HepG2 (cell line): ENCODE measurements around the gene GABRR3. TPM values are rescaled to one million over a fixed set of nuclear protein-coding genes. Genes with fewer than 3 reads are reported as not detected.
A peak's percentile ranks its signal among the peaks of the same experiment; 100 is the strongest.

Experiments used
- BORCS8-MEF2B ChIP-seq: sonication (generic); formaldehyde crosslinking; IDR thresholded peaks from 2 replicates; pipeline ENCODE4 v1.8.0; 2022; ENCODE audit warnings: mild to moderate bottlenecking, missing genetic modification reagents
- FOXM1 ChIP-seq: sonication (generic); formaldehyde crosslinking; IDR thresholded peaks from 2 replicates; pipeline ENCODE4 v1.5.0; 2020; ENCODE audit warnings: missing genetic modification reagents
- HOXA7 ChIP-seq: sonication (generic); formaldehyde crosslinking; IDR thresholded peaks from 2 replicates; pipeline ENCODE4 v1.8.1; 2022; ENCODE audit warnings: mild to moderate bottlenecking, missing genetic modification reagents, moderate library complexity
- MEF2D ChIP-seq: sonication (generic); formaldehyde crosslinking; IDR thresholded peaks from 2 replicates; pipeline ENCODE4 v1.5.1; 2020; ENCODE audit warnings: mild to moderate bottlenecking, missing genetic modification reagents
- MIXL1 ChIP-seq: IDR thresholded peaks from 2 replicates; pipeline ENCODE4 v1.6.1; 2016
- MTF2 ChIP-seq: sonication (generic); formaldehyde crosslinking; IDR thresholded peaks from 2 replicates; pipeline ENCODE4 v1.5.0; 2020; ENCODE audit warnings: missing genetic modification reagents, borderline replicate concordance
- NR2F1 ChIP-seq, 2 experiments: fragments of 450-650 bp in 1 of 2; formaldehyde crosslinking in 1 of 2; IDR thresholded peaks; 2 replicates each; pipeline versions ENCODE4 v1.5.0 to v1.6.1; 2016 to 2020; ENCODE audit warnings: mild to moderate bottlenecking in 1 of 2, missing compliant biosample characterization in 1 of 2, missing genetic modification reagents in 1 of 2, moderate library complexity in 1 of 2
- NR2F2 ChIP-seq: IDR thresholded peaks from 2 replicates; pipeline ENCODE4 v1.6.1; 2012; ENCODE audit warnings: low read depth, inconsistent platforms, borderline replicate concordance
- PHF8 ChIP-seq: sonication (generic); formaldehyde crosslinking; IDR thresholded peaks from 2 replicates; pipeline ENCODE4 v1.5.0; 2020; ENCODE audit warnings: missing genetic modification reagents
- SSRP1 ChIP-seq: IDR thresholded peaks from 2 replicates; pipeline ENCODE4 v1.6.1; 2016; ENCODE audit warnings: control low read depth
- ZNF17 ChIP-seq: sonication (generic); formaldehyde crosslinking; IDR thresholded peaks from 2 replicates; pipeline ENCODE4 v1.5.0; 2020; ENCODE audit warnings: mild to moderate bottlenecking, missing genetic modification reagents
- ZNF589 ChIP-seq: sonication (generic); formaldehyde crosslinking; conservative IDR thresholded peaks from 2 replicates; pipeline ENCODE4 v1.8.0; 2022; ENCODE audit warnings: mild to moderate bottlenecking, moderate library complexity, missing genetic modification reagents
- ZNF709 ChIP-seq: sonication (generic); formaldehyde crosslinking; IDR thresholded peaks from 2 replicates; pipeline ENCODE4 v1.5.0; 2020; ENCODE audit warnings: mild to moderate bottlenecking, missing genetic modification reagents
- ZNF749 ChIP-seq: sonication (generic); formaldehyde crosslinking; IDR thresholded peaks from 2 replicates; pipeline ENCODE4 v1.8.0; 2022; ENCODE audit warnings: mild to moderate bottlenecking, missing genetic modification reagents, moderate library complexity, borderline replicate concordance
- ZNF788 ChIP-seq: sonication (generic); formaldehyde crosslinking; IDR thresholded peaks from 2 replicates; pipeline ENCODE4 v1.5.0; 2020; ENCODE audit warnings: mild to moderate bottlenecking, missing genetic modification reagents, borderline replicate concordance
- ZNF792 ChIP-seq: IDR thresholded peaks from 2 replicates; pipeline ENCODE4 v1.6.1; 2016
- polyA plus RNA-seq, 8 experiments: library from polyadenylated mRNA; depleted of rRNA in 3 of 8; stranded (reverse) in 7 of 8; unstranded in 1 of 8; fragments of >200 nt; fragmentation: Illumina TruSeq in 4 of 8; extraction: Trizol in 4 of 8; gene quantifications; 2 replicates each; pipeline versions ENCODE4 v1.2.1 to v1.2.3, GENCODE V29; 2011 to 2016; ENCODE audit warnings: low read depth in 4 of 8, missing spikeins in 1 of 8, mixed read lengths in 1 of 8; ENCODE audit not compliant: insufficient read depth in 1 of 8
- total RNA-seq, 5 experiments: library from RNA; depleted of rRNA; stranded (reverse); fragments of >200 nt; fragmentation: Illumina TruSeq; extraction: Trizol; gene quantifications; 2 replicates each; pipeline ENCODE4 v1.2.3, GENCODE V29; 2016; ENCODE audit warnings: low read depth in 1 of 5
- TF ChIP-seq, protein P1 (sequence below): sonication (generic); formaldehyde crosslinking; IDR thresholded peaks from 2 replicates; pipeline ENCODE4 v1.4.0; 2020; ENCODE audit warnings: missing genetic modification reagents, borderline replicate concordance
- TF ChIP-seq, protein P2 (sequence below), 2 experiments: IDR thresholded peaks; 2 replicates each; pipeline ENCODE4 v1.6.1; 2011 to 2012; ENCODE audit warnings: low read length in 2 of 2, borderline replicate concordance in 1 of 2, low read depth in 1 of 2, mild to moderate bottlenecking in 1 of 2, moderate library complexity in 1 of 2
- TF ChIP-seq, protein P3 (sequence below): sonication (generic); formaldehyde crosslinking; IDR thresholded peaks from 2 replicates; pipeline ENCODE4 v1.4.0; 2020; ENCODE audit warnings: missing genetic modification reagents
- TF ChIP-seq, protein P4 (sequence below): sonication (generic); formaldehyde crosslinking; conservative IDR thresholded peaks from 2 replicates; pipeline ENCODE4 v1.5.0; 2020; ENCODE audit warnings: missing genetic modification reagents

GABRR3 gene
- total and polyA plus RNA-seq, 2 of the 13 experiments (the other 11 are each of a cell fraction or from before 2014, with no cell fraction given), result 0.42 to 0.83 TPM

DNA sequence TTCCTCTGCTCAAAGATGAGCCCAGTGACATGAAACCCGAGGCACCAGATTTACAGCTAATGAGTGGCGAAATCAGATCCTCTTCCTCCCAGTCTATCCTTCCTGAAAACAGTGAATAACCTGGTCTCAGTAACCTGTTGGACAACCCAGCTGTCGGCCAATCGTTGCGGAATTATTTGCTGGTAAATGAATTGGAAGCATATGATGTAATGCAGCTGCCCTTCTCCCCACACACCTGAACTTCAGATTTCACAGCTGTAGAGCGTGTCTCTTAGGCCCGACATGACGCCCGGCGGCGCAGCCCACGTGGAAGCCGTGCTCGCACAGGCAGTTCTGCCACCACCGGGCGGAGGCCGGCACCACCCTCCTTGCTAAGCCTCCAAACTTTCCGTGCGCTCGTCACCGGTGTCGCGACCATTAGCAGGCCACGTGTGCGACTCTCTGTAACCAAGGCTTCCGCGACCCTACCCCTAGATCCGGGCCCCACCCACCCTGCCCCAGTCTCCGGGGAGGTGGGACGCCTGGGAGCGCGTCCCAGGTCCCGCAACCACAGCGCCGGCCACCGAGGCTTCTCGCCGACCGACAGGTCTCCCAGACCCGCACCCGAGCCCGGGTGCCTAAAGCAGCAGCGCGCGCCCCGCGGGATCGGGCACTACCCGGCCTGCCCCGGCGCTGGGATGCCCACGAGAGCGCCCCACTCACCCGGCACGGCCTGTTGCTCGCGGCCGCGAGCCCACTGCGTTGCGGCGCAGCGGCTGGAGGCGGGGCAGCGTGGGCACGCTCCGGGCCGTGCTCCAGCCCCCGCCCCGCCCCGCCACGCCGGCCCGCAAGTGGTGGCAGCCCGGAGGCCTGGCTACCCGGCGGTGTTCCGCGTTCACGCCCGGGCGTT lies 63.2 kb downstream of the GABRR3 start, which contains the start of gene RIOX2 (continued):
- TF ChIP-seq MEF2D (CRISPR knock-in tag), result 0 out of 2 replicates have a peak, but pooled peaks have one; percentile 68
- peak; percentile 91 for TF ChIP-seq PHF8 (CRISPR knock-in tag)
- TF ChIP-seq HOXA7 (CRISPR knock-in tag), result no peak
- peak; percentile 71; the same call in 1 of the 2 replicates for TF ChIP-seq ZNF709 (CRISPR knock-in tag)
- no peak for TF ChIP-seq ZNF749 (CRISPR knock-in tag)
- no peak for TF ChIP-seq MIXL1 (CRISPR knock-in tag)
- TF ChIP-seq, protein P1, sequence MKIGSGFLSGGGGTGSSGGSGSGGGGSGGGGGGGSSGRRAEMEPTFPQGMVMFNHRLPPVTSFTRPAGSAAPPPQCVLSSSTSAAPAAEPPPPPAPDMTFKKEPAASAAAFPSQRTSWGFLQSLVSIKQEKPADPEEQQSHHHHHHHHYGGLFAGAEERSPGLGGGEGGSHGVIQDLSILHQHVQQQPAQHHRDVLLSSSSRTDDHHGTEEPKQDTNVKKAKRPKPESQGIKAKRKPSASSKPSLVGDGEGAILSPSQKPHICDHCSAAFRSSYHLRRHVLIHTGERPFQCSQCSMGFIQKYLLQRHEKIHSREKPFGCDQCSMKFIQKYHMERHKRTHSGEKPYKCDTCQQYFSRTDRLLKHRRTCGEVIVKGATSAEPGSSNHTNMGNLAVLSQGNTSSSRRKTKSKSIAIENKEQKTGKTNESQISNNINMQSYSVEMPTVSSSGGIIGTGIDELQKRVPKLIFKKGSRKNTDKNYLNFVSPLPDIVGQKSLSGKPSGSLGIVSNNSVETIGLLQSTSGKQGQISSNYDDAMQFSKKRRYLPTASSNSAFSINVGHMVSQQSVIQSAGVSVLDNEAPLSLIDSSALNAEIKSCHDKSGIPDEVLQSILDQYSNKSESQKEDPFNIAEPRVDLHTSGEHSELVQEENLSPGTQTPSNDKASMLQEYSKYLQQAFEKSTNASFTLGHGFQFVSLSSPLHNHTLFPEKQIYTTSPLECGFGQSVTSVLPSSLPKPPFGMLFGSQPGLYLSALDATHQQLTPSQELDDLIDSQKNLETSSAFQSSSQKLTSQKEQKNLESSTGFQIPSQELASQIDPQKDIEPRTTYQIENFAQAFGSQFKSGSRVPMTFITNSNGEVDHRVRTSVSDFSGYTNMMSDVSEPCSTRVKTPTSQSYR, result peak; percentile 29; the same call in 1 of the 2 replicates
- TF ChIP-seq NR2F2, result no peak
- TF ChIP-seq, protein P2, sequence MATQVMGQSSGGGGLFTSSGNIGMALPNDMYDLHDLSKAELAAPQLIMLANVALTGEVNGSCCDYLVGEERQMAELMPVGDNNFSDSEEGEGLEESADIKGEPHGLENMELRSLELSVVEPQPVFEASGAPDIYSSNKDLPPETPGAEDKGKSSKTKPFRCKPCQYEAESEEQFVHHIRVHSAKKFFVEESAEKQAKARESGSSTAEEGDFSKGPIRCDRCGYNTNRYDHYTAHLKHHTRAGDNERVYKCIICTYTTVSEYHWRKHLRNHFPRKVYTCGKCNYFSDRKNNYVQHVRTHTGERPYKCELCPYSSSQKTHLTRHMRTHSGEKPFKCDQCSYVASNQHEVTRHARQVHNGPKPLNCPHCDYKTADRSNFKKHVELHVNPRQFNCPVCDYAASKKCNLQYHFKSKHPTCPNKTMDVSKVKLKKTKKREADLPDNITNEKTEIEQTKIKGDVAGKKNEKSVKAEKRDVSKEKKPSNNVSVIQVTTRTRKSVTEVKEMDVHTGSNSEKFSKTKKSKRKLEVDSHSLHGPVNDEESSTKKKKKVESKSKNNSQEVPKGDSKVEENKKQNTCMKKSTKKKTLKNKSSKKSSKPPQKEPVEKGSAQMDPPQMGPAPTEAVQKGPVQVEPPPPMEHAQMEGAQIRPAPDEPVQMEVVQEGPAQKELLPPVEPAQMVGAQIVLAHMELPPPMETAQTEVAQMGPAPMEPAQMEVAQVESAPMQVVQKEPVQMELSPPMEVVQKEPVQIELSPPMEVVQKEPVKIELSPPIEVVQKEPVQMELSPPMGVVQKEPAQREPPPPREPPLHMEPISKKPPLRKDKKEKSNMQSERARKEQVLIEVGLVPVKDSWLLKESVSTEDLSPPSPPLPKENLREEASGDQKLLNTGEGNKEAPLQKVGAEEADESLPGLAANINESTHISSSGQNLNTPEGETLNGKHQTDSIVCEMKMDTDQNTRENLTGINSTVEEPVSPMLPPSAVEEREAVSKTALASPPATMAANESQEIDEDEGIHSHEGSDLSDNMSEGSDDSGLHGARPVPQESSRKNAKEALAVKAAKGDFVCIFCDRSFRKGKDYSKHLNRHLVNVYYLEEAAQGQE (IDR thresholded peaks at IDR 0.05; ENCODE audit: borderline replicate concordance in 1 of 2, low read depth in 1 of 2, low read length in 2 of 2), result no peak
- TF ChIP-seq MTF2 (CRISPR knock-in tag), result no peak
- no peak for TF ChIP-seq FOXM1
- TF ChIP-seq ZNF589, result 0 out of 2 replicates have a peak, but pooled peaks have one; percentile 70
- no peak for TF ChIP-seq ZNF792 (CRISPR knock-in tag)
- TF ChIP-seq ZNF788 (CRISPR knock-in tag), result peak; percentile 37; the same call in 1 of the 2 replicates
- TF ChIP-seq, protein P3, sequence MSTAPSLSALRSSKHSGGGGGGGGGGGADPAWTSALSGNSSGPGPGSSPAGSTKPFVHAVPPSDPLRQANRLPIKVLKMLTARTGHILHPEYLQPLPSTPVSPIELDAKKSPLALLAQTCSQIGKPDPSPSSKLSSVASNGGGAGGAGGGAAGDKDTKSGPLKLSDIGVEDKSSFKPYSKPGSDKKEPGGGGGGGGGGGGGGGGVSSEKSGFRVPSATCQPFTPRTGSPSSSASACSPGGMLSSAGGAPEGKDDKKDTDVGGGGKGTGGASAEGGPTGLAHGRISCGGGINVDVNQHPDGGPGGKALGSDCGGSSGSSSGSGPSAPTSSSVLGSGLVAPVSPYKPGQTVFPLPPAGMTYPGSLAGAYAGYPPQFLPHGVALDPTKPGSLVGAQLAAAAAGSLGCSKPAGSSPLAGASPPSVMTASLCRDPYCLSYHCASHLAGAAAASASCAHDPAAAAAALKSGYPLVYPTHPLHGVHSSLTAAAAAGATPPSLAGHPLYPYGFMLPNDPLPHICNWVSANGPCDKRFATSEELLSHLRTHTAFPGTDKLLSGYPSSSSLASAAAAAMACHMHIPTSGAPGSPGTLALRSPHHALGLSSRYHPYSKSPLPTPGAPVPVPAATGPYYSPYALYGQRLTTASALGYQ (CRISPR knock-in tag), result no peak
- no peak for TF ChIP-seq BORCS8-MEF2B
- TF ChIP-seq, protein P4, sequence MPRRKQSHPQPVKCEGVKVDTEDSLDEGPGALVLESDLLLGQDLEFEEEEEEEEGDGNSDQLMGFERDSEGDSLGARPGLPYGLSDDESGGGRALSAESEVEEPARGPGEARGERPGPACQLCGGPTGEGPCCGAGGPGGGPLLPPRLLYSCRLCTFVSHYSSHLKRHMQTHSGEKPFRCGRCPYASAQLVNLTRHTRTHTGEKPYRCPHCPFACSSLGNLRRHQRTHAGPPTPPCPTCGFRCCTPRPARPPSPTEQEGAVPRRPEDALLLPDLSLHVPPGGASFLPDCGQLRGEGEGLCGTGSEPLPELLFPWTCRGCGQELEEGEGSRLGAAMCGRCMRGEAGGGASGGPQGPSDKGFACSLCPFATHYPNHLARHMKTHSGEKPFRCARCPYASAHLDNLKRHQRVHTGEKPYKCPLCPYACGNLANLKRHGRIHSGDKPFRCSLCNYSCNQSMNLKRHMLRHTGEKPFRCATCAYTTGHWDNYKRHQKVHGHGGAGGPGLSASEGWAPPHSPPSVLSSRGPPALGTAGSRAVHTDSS (CRISPR knock-in tag), result no peak
- no peak for TF ChIP-seq ZNF17 (CRISPR knock-in tag)
- no peak for TF ChIP-seq NR2F1 (CRISPR knock-in tag; IDR thresholded peaks at IDR 0.05)
- no peak for TF ChIP-seq SSRP1 (CRISPR knock-in tag)
